ENCODE measurements around the gene KCNK10. TPM values are rescaled to one million over a fixed set of nuclear protein-coding genes. Genes with fewer than 3 reads are reported as not detected.

KCNK10 gene
- total and polyA plus RNA-seq, 7 donors, result under 0.01 to 0.60 (median 0.28) TPM; not detected in 1

DNA sequence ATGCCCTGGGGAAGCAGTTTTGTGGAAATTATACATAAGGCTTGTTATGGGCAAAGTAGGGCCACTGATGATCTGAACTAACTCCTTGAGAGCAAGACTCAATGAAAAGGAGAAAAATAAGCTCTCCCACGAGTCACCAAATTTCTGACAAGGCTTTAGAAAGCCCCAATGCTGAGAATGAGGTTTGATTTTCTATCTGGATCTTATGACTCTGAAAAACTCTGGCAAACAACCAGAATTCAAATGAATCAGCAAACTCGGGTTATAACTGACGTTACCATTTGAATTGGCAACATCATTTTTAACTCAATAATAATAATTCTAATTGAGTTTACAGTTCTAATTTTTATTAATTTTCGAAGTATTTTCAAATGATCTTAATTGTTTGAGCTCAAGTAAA is 79.1 kb downstream of the KCNK10 start:
- Histone ChIP-seq H3K4me1 (no peaks in the 10 kb centered on the region), H3K27me3 (no peaks in the 10 kb centered on the region), H3K9me3 (no peaks in the 10 kb centered on the region), H3K27ac (no peak overlapping the region), H3K36me3 (no peaks in the 10 kb centered on the region), H3K4me3 (no peak overlapping the region)
- 52 to 85% methylated on average over 4 of the region's 4 CpGs for WGBS, 2 donors
- intact Hi-C loops (cut with DNase I), result no loop called here
- no peak for DNase-seq
- TF ChIP-seq, protein P1, sequence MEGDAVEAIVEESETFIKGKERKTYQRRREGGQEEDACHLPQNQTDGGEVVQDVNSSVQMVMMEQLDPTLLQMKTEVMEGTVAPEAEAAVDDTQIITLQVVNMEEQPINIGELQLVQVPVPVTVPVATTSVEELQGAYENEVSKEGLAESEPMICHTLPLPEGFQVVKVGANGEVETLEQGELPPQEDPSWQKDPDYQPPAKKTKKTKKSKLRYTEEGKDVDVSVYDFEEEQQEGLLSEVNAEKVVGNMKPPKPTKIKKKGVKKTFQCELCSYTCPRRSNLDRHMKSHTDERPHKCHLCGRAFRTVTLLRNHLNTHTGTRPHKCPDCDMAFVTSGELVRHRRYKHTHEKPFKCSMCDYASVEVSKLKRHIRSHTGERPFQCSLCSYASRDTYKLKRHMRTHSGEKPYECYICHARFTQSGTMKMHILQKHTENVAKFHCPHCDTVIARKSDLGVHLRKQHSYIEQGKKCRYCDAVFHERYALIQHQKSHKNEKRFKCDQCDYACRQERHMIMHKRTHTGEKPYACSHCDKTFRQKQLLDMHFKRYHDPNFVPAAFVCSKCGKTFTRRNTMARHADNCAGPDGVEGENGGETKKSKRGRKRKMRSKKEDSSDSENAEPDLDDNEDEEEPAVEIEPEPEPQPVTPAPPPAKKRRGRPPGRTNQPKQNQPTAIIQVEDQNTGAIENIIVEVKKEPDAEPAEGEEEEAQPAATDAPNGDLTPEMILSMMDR (IDR thresholded peaks at IDR 0.05), result no peak
- no peak for TF ChIP-seq POLR2A (IDR thresholded peaks at IDR 0.05)
- no peak for TF ChIP-seq POLR2AphosphoS5 (IDR thresholded peaks at IDR 0.05)
- no peak for TF ChIP-seq EP300 (IDR thresholded peaks at IDR 0.05)

DNA sequence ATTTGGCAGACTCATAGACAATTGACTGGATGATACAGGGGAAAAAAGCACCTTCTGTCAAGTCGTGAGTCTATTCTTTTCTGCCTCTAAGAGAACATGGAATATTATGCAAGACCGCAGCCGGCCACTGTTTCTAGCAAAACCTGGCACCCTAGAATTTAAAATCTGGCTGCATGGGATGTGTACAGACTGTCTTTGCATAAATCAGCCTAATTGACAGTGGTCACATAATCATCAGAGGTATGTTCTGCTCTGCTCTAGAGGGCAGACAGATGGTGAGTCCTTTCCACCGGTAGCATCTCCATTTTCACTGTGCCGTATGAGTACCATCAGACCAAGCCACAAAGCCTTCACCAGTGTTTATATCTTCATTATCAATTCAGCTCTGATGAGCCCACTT is 80.6 kb downstream of the KCNK10 start:
- Histone ChIP-seq H3K4me3 (no peak overlapping the region), H3K36me3 (no peaks in the 10 kb centered on the region), H3K9me3 (no peaks in the 10 kb centered on the region), H3K27me3 (no peaks in the 10 kb centered on the region), H3K4me1 (no peaks in the 10 kb centered on the region), H3K27ac (no peak overlapping the region)
- TF ChIP-seq EP300 (IDR thresholded peaks at IDR 0.05) (no peak), POLR2A (IDR thresholded peaks at IDR 0.05) (no peak), POLR2AphosphoS5 (IDR thresholded peaks at IDR 0.05) (no peak)
- TF ChIP-seq, protein P1 (IDR thresholded peaks at IDR 0.05), result no peak
- WGBS, 2 donors, result 93 to 95% methylated on average over 5 of the region's 5 CpGs
- DNase-seq, result no peak
- intact Hi-C loops (cut with DNase I), result no loop called here

DNA sequence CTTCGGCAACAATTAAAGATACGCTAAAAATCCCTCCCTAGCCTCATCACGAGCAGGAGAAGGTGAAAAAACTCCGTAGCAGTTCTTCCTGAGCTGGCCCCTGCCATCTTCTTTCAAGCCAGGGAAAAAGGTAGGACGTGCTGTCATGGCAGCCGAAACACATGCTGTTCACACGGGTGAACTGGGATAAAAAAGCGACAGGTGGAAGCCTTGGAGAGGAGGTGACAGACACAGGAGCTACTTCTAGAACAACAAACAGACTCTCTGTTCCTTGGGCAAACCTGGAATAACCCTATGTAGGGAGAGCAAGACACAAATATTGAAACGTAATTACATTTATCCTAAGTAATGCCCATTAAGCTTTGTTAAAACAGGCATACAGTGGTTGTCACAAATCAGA is 81.3 kb downstream of the KCNK10 start:
- Histone ChIP-seq H3K27me3 (no peaks in the 10 kb centered on the region), H3K36me3 (no peaks in the 10 kb centered on the region), H3K4me1 (no peaks in the 10 kb centered on the region), H3K4me3 (no peak overlapping the region), H3K27ac (no peak overlapping the region), H3K9me3 (no peaks in the 10 kb centered on the region)
- intact Hi-C loops (cut with DNase I), result no loop called here
- TF ChIP-seq, protein P1 (IDR thresholded peaks at IDR 0.05), result no peak
- TF ChIP-seq POLR2A (IDR thresholded peaks at IDR 0.05) (no peak), EP300 (IDR thresholded peaks at IDR 0.05) (no peak), POLR2AphosphoS5 (IDR thresholded peaks at IDR 0.05) (no peak)
- no peak for DNase-seq
- WGBS, 2 donors, result 90 to 92% methylated on average over 9 of the region's 9 CpGs

DNA sequence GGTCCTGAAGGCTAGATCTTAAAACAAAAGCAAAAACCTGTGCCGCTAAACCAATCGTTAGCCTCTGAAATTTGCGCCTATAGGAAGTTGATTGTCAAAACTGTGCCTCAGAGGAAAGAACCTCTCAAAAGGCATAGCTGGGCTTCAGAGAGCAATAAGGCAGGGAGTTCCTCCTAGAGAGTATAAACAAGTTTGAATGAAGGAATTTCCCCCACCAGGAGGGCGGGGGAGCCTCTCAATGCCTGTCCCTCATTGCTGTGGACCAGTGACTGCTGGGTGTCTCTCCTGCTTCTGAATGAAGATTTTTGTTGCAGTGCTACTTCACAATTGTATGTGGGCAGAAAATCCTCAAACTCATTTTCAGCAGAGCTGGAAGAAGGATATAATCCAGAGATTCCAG is 88.6 kb downstream of the KCNK10 start:
- Histone ChIP-seq H3K4me3 (no peak overlapping the region), H3K27me3 (no peaks in the 10 kb centered on the region), H3K4me1 (no peaks in the 10 kb centered on the region), H3K36me3 (no peaks in the 10 kb centered on the region), H3K9me3 (peaks cover 0 to 4% (median 1%) of the 10 kb centered on the region in 4 donors), H3K27ac (no peak overlapping the region)
- TF ChIP-seq EP300 (IDR thresholded peaks at IDR 0.05), result no peak
- no peak for TF ChIP-seq POLR2A (IDR thresholded peaks at IDR 0.05)
- no peak for TF ChIP-seq POLR2AphosphoS5 (IDR thresholded peaks at IDR 0.05)
- TF ChIP-seq, protein P1 (IDR thresholded peaks at IDR 0.05), result no peak
- intact Hi-C loops (cut with DNase I), result no loop called here
- DNase-seq, result no peak
- 67 to 82% methylated on average over 4 of the region's 4 CpGs for WGBS, 2 donors

DNA sequence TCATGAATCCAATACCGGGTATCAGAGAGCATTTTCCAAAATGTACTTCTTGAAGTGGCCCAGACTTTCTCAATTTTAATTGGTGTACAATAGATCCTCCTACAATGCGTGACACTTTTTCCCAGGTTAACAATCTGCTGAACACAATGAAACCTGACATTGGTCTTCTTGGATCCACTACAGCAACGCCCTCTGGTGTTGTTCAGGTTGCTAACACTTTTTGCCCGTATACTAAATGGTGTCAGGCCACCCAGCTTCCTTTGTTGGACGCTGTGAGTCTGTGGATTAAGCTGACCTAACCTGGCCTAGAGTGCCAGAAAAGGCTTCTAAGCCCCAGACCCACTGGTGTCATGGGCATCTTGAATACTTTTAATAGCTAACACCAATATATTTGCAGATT is 89.2 kb downstream of the KCNK10 start:
- no peak for DNase-seq
- intact Hi-C loops (cut with DNase I), result no loop called here
- H3K4me1 ChIP-seq, result no peaks in the 10 kb centered on the region
- H3K9me3 ChIP-seq, result peaks cover 0 to 4% (median 1%) of the 10 kb centered on the region in 4 donors
- no peak overlapping the region for H3K27ac ChIP-seq
- H3K27me3 ChIP-seq, result no peaks in the 10 kb centered on the region
- H3K4me3 ChIP-seq, result no peak overlapping the region
- H3K36me3 ChIP-seq, result no peaks in the 10 kb centered on the region
- no peak for TF ChIP-seq POLR2AphosphoS5 (IDR thresholded peaks at IDR 0.05)
- WGBS, 2 donors, result 66 to 73% methylated on average over 5 of the region's 5 CpGs

Data from sigmoid colon (tissue), 7 donors.